BE2C (cell line): ENCODE measurements around the gene ENOX1.

Source experiments
- DNase-seq: peaks from one replicate; pipeline ENCODE4 v3.0.0-alpha.2; 2020
- H3K27me3 ChIP-seq: fragments of 250-450 bp; sonication (Bioruptor Pico); 2 replicates; pipeline ENCODE4 v1.5.1; 2020; ENCODE audit warnings: mild to moderate bottlenecking
- H3K36me3 ChIP-seq: fragments of 250-450 bp; sonication (Bioruptor Pico); 2 replicates; pipeline ENCODE4 v1.5.1; 2020; ENCODE audit warnings: mild to moderate bottlenecking
- H3K4me1 ChIP-seq: fragments of 250-450 bp; sonication (Bioruptor Pico); 2 replicates; pipeline ENCODE4 v1.5.1; 2020
- H3K4me3 ChIP-seq: 2 replicates; pipeline ENCODE4 v1.5.1; 2011; ENCODE audit warnings: low read depth, low read length
- H3K9me3 ChIP-seq: fragments of 250-450 bp; sonication (Bioruptor Pico); 2 replicates; pipeline ENCODE4 v1.5.1; 2020
- TF ChIP-seq, protein P1 (sequence below): IDR thresholded peaks from 2 replicates; pipeline ENCODE4 v1.5.1; 2012; ENCODE audit warnings: mild to moderate bottlenecking, low read depth, low read length

ENOX1 gene

DNA sequence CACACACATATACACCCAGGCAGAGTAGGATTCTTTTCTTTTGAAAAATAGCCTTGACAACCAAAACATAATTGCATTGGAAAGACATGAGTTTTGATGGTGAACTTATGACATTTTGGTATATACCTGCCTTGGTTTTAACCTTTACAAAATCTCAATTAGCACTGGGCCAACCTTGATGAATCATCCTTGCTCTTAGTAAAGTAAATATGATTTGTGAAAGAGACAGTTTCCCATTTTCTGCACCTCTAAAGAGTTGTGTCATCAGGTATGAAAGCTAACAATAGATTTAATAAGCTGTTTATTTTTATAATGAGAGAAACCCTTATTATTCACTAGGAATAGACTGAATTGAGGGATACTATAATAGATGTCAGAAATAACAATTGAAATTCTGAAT, 15.7 kb upstream of the ENOX1 start:
- no peak for DNase-seq

DNA sequence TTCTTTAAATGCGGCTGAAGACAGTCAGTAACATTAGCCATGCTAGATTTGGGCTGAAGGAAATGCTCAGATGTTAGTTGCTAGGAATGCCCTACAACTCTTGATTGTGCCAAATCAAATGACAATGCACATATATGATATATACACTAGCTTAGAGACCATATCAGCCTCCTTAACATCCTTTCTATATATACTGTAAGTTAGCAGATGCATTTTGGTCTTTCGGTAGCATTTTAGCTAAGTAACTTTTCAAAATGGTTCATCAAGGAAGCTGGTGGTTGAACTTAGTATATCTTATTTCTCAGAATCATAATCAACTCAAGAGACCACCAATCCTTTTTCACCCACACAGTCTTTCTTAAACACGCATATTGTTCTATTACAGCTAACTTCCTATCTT, 14.1 kb upstream of the ENOX1 start:
- TF ChIP-seq, protein P1, sequence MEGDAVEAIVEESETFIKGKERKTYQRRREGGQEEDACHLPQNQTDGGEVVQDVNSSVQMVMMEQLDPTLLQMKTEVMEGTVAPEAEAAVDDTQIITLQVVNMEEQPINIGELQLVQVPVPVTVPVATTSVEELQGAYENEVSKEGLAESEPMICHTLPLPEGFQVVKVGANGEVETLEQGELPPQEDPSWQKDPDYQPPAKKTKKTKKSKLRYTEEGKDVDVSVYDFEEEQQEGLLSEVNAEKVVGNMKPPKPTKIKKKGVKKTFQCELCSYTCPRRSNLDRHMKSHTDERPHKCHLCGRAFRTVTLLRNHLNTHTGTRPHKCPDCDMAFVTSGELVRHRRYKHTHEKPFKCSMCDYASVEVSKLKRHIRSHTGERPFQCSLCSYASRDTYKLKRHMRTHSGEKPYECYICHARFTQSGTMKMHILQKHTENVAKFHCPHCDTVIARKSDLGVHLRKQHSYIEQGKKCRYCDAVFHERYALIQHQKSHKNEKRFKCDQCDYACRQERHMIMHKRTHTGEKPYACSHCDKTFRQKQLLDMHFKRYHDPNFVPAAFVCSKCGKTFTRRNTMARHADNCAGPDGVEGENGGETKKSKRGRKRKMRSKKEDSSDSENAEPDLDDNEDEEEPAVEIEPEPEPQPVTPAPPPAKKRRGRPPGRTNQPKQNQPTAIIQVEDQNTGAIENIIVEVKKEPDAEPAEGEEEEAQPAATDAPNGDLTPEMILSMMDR, result no peak
- Histone ChIP-seq H3K27me3 (no peaks in the 10 kb centered on the region), H3K9me3 (no peaks in the 10 kb centered on the region), H3K36me3 (no peaks in the 10 kb centered on the region), H3K4me1 (peaks cover 9% of the 10 kb centered on the region), H3K4me3 (no peak overlapping the region)
- DNase-seq, result no peak

More for the DNA sequence above, 15.7 kb upstream of the ENOX1 start:
- TF ChIP-seq, protein P1, result no peak
- Histone ChIP-seq H3K9me3 (no peaks in the 10 kb centered on the region), H3K36me3 (no peaks in the 10 kb centered on the region), H3K27me3 (no peaks in the 10 kb centered on the region), H3K4me1 (peaks cover 9% of the 10 kb centered on the region), H3K4me3 (no peak overlapping the region)

DNA sequence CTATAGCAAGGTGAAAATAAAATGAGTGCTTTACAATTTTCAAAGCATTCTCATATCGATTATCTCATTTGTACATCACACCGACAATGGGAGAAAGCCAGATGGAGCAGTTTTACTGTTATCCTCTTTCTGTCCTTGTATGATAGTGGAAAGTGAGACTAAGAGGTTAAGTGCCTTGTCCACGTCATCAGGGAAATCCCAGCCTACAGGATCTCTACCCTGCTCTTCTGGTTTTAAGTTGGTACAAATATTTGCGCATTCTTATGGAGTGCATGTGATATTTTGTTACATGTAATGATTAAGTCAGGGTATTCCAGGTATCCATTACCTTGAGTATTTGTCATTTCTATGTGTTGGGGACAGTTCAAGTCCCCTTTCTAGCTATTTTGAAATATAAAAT, 12.4 kb upstream of the ENOX1 start:
- TF ChIP-seq, protein P1, result no peak
- Histone ChIP-seq H3K4me1 (peaks cover 4% of the 10 kb centered on the region; the same call in 1 of the 2 replicates), H3K9me3 (no peaks in the 10 kb centered on the region; the same call in 1 of the 2 replicates), H3K4me3 (no peak overlapping the region), H3K36me3 (no peaks in the 10 kb centered on the region), H3K27me3 (no peaks in the 10 kb centered on the region)
- DNase-seq, result no peak

DNA sequence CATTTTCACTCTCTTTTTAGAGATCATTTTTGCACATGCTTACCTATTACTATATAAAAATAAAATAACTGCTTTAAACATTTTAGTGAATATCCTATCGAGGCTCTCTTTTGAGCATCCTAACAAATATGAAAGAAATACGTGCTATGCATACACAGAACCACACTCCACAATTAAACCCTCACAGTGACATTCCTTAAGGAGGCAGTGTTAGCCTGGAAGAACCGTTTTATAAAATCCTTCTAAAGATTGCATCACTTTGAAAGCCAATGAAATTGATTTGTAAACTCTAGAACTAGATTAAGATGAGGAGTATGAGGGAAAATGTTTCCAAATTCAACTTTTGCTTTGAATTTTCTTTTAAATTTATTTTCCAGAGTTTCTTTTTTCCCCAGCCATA, 11.1 kb upstream of the ENOX1 start:
- TF ChIP-seq, protein P1, result no peak
- no peaks in the 10 kb centered on the region for H3K27me3 ChIP-seq
- no peaks in the 10 kb centered on the region; the same call in 1 of the 2 replicates for H3K9me3 ChIP-seq

DNA sequence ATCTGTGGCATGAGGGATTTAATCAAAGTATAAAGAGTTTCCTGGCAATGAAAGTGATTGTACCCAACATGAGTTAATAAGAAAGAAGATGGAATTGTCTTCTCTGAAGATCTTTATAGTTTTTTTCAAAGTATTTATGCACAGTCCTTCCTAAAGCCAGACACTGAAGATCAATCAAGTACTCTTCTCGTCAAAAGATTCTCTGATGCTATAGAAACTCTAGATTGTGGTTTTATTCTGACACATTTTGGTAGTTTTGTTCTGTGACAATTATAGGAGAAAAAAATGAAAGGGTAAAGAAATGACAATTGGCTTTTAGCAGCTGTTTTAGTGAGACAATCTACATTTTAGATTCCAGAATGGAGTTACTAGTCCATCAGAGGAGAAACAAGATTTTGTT, 10.4 kb upstream of the ENOX1 start:
- TF ChIP-seq, protein P1, result no peak
- no peaks in the 10 kb centered on the region; the same call in 1 of the 2 replicates for H3K9me3 ChIP-seq
- no peak overlapping the region for H3K4me3 ChIP-seq
- H3K4me1 ChIP-seq, result no peaks in the 10 kb centered on the region
- H3K27me3 ChIP-seq, result no peaks in the 10 kb centered on the region
- H3K36me3 ChIP-seq, result no peaks in the 10 kb centered on the region
- DNase-seq, result no peak

More for the DNA sequence above, 11.1 kb upstream of the ENOX1 start:
- Histone ChIP-seq H3K4me3 (no peak overlapping the region), H3K36me3 (no peaks in the 10 kb centered on the region), H3K4me1 (no peaks in the 10 kb centered on the region)
- no peak for DNase-seq

DNA sequence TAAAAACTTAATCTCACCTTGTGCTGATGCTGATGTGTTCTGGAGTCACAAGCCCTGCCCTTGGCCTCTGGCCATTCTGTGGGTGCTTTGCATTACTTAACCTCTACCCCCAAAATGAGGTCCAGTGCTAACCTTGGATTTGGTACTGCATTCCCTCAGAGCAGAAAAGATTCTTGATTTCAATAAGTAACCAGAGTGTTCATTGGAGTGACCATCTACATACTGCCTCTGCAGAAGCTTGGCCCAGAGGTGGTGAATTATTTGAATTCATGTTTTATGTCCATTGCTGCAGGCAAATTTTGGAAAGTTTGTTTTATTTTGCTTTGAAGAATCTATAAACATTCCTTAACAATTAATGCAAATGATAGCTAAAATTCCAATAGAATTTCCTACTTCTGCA, 7.6 kb upstream of the ENOX1 start:
- Histone ChIP-seq H3K36me3 (no peaks in the 10 kb centered on the region), H3K27me3 (no peaks in the 10 kb centered on the region), H3K4me1 (no peaks in the 10 kb centered on the region), H3K9me3 (no peaks in the 10 kb centered on the region; the same call in 1 of the 2 replicates), H3K4me3 (no peak overlapping the region)
- TF ChIP-seq, protein P1, result no peak
- no peak for DNase-seq
